Astrocyte of the spinal cord (primary cell): ENCODE results near the gene CNKSR3.

ENCODE experiments used
- DNase-seq: peaks from one replicate; pipeline ENCODE4 v3.0.0; 2011; ENCODE audit warnings: low read depth, low spot score
- H3K4me3 ChIP-seq: 2 replicates; pipeline ENCODE4 v1.5.1; 2011; ENCODE audit warnings: low read depth, mild to moderate bottlenecking, low read length, moderate library complexity
- in situ Hi-C: cut with HindIII; loops from 2 replicates; pipeline ENCODE4 v1.10.0; 2017; ENCODE audit warnings: low sequenced_read_pairs
- TF ChIP-seq, protein P1 (sequence below): IDR thresholded peaks from 2 replicates; pipeline ENCODE4 v1.5.1; 2012; ENCODE audit warnings: low read depth, mild to moderate bottlenecking, low read length, inconsistent platforms

CNKSR3 gene

GRCh38 chr6:154347981-154348380, 162.5 kb downstream of the CNKSR3 start:
- TF ChIP-seq, protein P1, sequence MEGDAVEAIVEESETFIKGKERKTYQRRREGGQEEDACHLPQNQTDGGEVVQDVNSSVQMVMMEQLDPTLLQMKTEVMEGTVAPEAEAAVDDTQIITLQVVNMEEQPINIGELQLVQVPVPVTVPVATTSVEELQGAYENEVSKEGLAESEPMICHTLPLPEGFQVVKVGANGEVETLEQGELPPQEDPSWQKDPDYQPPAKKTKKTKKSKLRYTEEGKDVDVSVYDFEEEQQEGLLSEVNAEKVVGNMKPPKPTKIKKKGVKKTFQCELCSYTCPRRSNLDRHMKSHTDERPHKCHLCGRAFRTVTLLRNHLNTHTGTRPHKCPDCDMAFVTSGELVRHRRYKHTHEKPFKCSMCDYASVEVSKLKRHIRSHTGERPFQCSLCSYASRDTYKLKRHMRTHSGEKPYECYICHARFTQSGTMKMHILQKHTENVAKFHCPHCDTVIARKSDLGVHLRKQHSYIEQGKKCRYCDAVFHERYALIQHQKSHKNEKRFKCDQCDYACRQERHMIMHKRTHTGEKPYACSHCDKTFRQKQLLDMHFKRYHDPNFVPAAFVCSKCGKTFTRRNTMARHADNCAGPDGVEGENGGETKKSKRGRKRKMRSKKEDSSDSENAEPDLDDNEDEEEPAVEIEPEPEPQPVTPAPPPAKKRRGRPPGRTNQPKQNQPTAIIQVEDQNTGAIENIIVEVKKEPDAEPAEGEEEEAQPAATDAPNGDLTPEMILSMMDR, result no peak
- DNase-seq, result no peak
- in situ Hi-C loops, result no loop called here
- H3K4me3 ChIP-seq, result no peak overlapping the region

GRCh38 chr6:154345811-154346210, 164.7 kb downstream of the CNKSR3 start:
- in situ Hi-C loops, result no loop called here
- H3K4me3 ChIP-seq, result no peak overlapping the region
- no peak for DNase-seq
- TF ChIP-seq, protein P1, result no peak

DNA sequence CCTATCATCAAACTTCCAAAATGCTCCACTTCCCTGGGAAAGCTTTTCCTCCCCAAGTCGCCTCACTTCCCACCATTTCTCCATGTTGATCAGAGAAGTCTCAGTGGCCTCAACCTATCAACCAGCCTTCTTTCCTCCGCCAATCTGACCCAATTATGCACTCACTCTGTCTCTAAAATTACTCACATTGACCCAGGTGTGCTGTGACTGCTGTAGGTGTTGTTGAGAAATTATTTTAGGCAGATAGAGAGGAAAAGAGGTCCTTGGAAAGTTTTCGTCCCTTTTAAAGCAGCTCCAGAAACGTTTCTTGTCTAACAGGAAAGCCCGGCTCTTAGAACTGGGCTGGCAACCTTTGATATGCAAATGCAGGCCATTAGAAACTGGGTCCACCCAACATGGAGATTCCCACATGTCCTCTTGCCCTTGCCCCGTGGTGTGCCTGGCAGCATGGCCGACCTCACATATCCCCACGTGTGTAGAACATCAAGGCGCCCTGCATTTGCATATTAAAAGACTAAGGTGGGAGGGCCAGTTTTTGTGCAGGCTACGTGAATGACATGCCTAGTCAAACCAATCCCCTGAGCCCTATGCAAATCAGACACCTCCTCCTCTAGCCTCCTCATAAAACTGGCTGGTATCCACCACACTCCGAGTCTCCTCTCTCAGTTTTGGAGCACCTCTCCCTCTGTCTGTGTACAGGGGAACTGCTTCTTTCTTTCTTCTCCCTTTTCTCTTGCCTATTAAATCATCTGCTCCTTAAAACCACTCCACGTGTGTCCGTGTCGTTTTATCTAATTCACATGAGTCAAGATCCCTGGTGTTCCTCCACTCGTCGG, 166.8 kb downstream of the CNKSR3 start:
- in situ Hi-C loops, result no loop called here
- peak; percentile 59 for DNase-seq
- TF ChIP-seq, protein P1, result peak; percentile 43
- H3K4me3 ChIP-seq, result no peak overlapping the region

DNA sequence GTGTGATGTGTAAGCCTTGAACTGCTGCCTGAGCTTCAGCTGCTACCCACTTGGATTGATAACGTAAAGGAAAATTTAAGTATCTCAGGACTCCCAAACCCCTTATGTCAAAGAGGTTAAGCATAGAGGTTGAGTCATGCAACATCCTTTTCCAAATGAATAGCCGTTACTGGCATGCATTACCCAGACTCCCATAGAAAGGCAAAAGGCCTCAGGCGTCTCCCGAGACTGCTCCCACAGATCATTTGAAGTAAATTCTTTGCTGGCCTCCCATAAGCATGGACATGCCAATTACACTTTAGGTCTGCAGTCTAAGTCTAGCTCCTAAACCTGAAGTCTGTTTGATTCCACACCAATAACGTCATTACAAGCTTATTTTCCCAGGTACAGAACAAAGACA, 168.6 kb downstream of the CNKSR3 start:
- in situ Hi-C loops, result no loop called here
- TF ChIP-seq, protein P1, result no peak
- no peak overlapping the region for H3K4me3 ChIP-seq
- no peak for DNase-seq

- TF ChIP-seq, protein P1, result no peak
- no peak overlapping the region for H3K4me3 ChIP-seq
- DNase-seq, result no peak
- in situ Hi-C loops, result no loop called here
These were observed 169.1 kb downstream of the CNKSR3 start for GRCh38 chr6:154341336-154341735.
